K562 (cell line): ENCODE data around the gene OBSCN. TPM values are rescaled to one million over a fixed set of nuclear protein-coding genes. Genes with fewer than 3 reads are reported as not detected.

ENCODE experiments used
- ETS2 ChIP-seq: IDR thresholded peaks from 2 replicates; pipeline ENCODE4 v1.6.1; 2016; ENCODE audit warnings: borderline replicate concordance, missing genetic modification characterization, mild to moderate bottlenecking, moderate library complexity, missing compliant biosample characterization; ENCODE audit not compliant: poor library complexity, severe bottlenecking
- FOXA3 ChIP-seq, 2 experiments: fragments of 450-650 bp in 1 of 2; sonication (generic) in 1 of 2; formaldehyde crosslinking; IDR thresholded peaks in 1 of 2; conservative IDR thresholded peaks in 1 of 2; 2 replicates each; pipeline versions ENCODE4 v1.4.0 to v1.8.0; 2020 to 2022; ENCODE audit warnings: mild to moderate bottlenecking in 2 of 2, missing genetic modification reagents in 1 of 2
- FUS ChIP-seq: fragments of 200-400 bp; formaldehyde crosslinking; optimal IDR thresholded peaks from 2 replicates; pipeline ENCODE3; 2017; ENCODE audit warnings: low read depth, low read length
- GTF2F1 ChIP-seq: IDR thresholded peaks from 2 replicates; pipeline ENCODE4 v1.6.1; 2011; ENCODE audit warnings: low read depth, low read length, improper control_type of control experiment
- KHSRP ChIP-seq: fragments of 450-650 bp; IDR thresholded peaks from 2 replicates; pipeline ENCODE4 v1.6.1; 2017
- MAFF ChIP-seq: IDR thresholded peaks from 2 replicates; pipeline ENCODE4 v1.6.1; 2012; ENCODE audit warnings: low read length, improper control_type of control experiment
- MCM5 ChIP-seq: fragments of 450-650 bp; IDR thresholded peaks from 2 replicates; pipeline ENCODE4 v1.6.1; 2016; ENCODE audit warnings: low read depth
- MTF1 ChIP-seq: fragments of 250-450 bp; sonication (Bioruptor Pico); IDR thresholded peaks from 2 replicates; pipeline ENCODE4 v1.9.0; 2021; ENCODE audit warnings: moderate library complexity, mild to moderate bottlenecking, inconsistent platforms, borderline replicate concordance
- NBN ChIP-seq: fragments of 450-650 bp; IDR thresholded peaks from 2 replicates; pipeline ENCODE4 v1.6.1; 2016; ENCODE audit warnings: low read depth, mild to moderate bottlenecking
- POLR2AphosphoS2 ChIP-seq: IDR thresholded peaks from 2 replicates; pipeline ENCODE4 v1.6.1; 2012; ENCODE audit warnings: low read length, improper control_type of control experiment
- SMC3 ChIP-seq: conservative IDR thresholded peaks from 2 replicates; pipeline ENCODE4 v1.6.1; 2011; ENCODE audit warnings: low read depth, low read length, improper control_type of control experiment; ENCODE audit not compliant: insufficient read depth
- ZNF174 ChIP-seq: fragments of 250-450 bp; sonication (Bioruptor Pico); IDR thresholded peaks from 2 replicates; pipeline ENCODE4 v1.4.0; 2020; ENCODE audit warnings: mild to moderate bottlenecking
- polyA plus RNA-seq, 8 experiments: library from polyadenylated mRNA; depleted of rRNA in 4 of 8; stranded (reverse) in 5 of 8; unstranded in 3 of 8; fragments of >200 nt; fragmentation: Nextera tagmentation in 2 of 8; fragmentation: Illumina TruSeq in 1 of 8; extraction: Ambion mirVana in 2 of 8; extraction: Trizol in 1 of 8; gene quantifications; 2 replicates each; pipeline versions ENCODE4 v1.2.1 to v1.2.3, GENCODE V29; 2011 to 2014; ENCODE audit warnings: inconsistent platforms in 1 of 8, missing spikeins in 1 of 8
- total RNA-seq, 7 experiments: library from RNA; depleted of rRNA in 6 of 7; stranded (reverse); fragments of >200 nt in 6 of 7; fragmentation: Illumina TruSeq in 2 of 7; extraction: Trizol in 2 of 7; gene quantifications; 2 replicates each; pipeline versions ENCODE4 v1.2.1 to v1.2.3, GENCODE V29; 2011 to 2021; ENCODE audit warnings: low replicate concordance in 1 of 7
- TF ChIP-seq, protein P1 (sequence below): fragments of 450-650 bp; IDR thresholded peaks from 2 replicates; pipeline ENCODE4 v1.6.1; 2016; ENCODE audit warnings: mild to moderate bottlenecking
- TF ChIP-seq, protein P2 (sequence below), 2 experiments: fragments of 450-650 bp; conservative IDR thresholded peaks; 2 replicates each; pipeline ENCODE4 v1.6.1; 2017; ENCODE audit warnings: mild to moderate bottlenecking in 2 of 2, moderate library complexity in 2 of 2
- TF ChIP-seq, protein P3 (sequence below): IDR thresholded peaks from 2 replicates; pipeline ENCODE4 v1.6.1; 2012; ENCODE audit warnings: low read depth, low read length, improper control_type of control experiment, borderline replicate concordance
- TF ChIP-seq, protein P4 (sequence below): fragments of 250-450 bp; sonication (Bioruptor Pico); IDR thresholded peaks from 2 replicates; pipeline ENCODE4 v1.5.0; 2021; ENCODE audit warnings: mild to moderate bottlenecking, borderline replicate concordance
- TF ChIP-seq, protein P5 (sequence below): IDR thresholded peaks from 3 replicates; pipeline ENCODE4 v1.6.1; 2011; ENCODE audit warnings: borderline replicate concordance, mild to moderate bottlenecking; ENCODE audit not compliant: insufficient read length, insufficient read depth

Gene OBSCN
- total and polyA plus RNA-seq, 9 of the 15 experiments (the other 6 are each of a cell fraction or from before 2014, with no cell fraction given): 0.18 to 19.7 (median 3.6) TPM

DNA sequence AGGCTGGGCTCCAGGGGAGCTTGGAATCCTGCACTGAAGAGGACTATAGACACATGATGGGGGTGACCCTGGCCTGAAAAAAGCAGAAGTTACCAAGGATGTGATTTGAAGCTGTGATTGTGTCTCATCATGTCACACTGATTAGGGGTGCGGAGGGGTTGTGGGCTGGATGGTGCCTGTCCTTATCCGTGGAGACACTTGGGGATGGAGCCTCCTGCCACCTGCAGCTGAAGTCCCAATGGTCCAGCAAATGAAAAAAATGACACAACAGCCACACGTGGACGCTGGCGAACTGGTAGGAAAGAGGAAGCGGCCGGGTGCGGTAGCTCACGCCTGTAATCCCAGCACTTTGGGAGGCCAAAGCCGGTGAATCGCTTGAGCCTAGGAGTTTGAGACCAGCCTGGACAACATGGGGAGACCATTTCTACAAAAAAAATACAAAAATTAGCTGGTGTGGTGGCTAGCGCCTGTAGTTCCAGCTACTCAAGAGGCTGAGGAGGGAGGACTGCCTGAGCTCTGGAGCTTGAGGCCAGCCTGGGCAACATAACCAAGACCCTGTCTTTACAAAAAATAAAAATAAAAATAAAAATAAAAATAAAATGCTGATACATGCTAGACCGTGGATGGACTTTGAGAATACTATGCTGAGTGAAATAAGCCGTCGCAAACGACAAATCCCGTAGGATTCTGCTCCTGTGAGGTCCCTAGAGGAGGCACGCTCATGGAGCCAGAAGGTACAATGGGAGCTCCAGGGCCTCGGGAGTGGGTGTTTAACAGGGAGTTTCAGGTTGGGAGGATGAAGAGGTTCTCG is 43.1 kb upstream of the OBSCN start (continued):
- TF ChIP-seq FOXA3 (CRISPR knock-in tag; conservative IDR thresholded peaks at IDR 0.05 in 1 of 2, IDR thresholded peaks at IDR 0.05 in 1 of 2) (no peak), ETS2 (no peak), POLR2AphosphoS2 (no peak), MTF1 (CRISPR knock-in tag) (no peak), KHSRP (no peak), ZNF174 (CRISPR knock-in tag) (peak; percentile 68; the same call in 1 of the 2 replicates), NBN (no peak), MAFF (no peak; the same call in 1 of the 2 replicates), FUS (no peak), SMC3 (no peak), MCM5 (no peak), GTF2F1 (peak; percentile 23; the same call in 1 of the 2 replicates)
- TF ChIP-seq, protein P1, sequence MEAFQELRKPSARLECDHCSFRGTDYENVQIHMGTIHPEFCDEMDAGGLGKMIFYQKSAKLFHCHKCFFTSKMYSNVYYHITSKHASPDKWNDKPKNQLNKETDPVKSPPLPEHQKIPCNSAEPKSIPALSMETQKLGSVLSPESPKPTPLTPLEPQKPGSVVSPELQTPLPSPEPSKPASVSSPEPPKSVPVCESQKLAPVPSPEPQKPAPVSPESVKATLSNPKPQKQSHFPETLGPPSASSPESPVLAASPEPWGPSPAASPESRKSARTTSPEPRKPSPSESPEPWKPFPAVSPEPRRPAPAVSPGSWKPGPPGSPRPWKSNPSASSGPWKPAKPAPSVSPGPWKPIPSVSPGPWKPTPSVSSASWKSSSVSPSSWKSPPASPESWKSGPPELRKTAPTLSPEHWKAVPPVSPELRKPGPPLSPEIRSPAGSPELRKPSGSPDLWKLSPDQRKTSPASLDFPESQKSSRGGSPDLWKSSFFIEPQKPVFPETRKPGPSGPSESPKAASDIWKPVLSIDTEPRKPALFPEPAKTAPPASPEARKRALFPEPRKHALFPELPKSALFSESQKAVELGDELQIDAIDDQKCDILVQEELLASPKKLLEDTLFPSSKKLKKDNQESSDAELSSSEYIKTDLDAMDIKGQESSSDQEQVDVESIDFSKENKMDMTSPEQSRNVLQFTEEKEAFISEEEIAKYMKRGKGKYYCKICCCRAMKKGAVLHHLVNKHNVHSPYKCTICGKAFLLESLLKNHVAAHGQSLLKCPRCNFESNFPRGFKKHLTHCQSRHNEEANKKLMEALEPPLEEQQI: no peak
- TF ChIP-seq, protein P2, sequence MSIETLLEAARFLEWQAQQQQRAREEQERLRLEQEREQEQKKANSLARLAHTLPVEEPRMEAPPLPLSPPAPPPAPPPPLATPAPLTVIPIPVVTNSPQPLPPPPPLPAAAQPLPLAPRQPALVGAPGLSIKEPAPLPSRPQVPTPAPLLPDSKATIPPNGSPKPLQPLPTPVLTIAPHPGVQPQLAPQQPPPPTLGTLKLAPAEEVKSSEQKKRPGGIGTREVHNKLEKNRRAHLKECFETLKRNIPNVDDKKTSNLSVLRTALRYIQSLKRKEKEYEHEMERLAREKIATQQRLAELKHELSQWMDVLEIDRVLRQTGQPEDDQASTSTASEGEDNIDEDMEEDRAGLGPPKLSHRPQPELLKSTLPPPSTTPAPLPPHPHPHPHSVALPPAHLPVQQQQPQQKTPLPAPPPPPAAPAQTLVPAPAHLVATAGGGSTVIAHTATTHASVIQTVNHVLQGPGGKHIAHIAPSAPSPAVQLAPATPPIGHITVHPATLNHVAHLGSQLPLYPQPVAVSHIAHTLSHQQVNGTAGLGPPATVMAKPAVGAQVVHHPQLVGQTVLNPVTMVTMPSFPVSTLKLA (conservative IDR thresholded peaks at IDR 0.05): peak; percentile 90 to 93
- TF ChIP-seq, protein P3, sequence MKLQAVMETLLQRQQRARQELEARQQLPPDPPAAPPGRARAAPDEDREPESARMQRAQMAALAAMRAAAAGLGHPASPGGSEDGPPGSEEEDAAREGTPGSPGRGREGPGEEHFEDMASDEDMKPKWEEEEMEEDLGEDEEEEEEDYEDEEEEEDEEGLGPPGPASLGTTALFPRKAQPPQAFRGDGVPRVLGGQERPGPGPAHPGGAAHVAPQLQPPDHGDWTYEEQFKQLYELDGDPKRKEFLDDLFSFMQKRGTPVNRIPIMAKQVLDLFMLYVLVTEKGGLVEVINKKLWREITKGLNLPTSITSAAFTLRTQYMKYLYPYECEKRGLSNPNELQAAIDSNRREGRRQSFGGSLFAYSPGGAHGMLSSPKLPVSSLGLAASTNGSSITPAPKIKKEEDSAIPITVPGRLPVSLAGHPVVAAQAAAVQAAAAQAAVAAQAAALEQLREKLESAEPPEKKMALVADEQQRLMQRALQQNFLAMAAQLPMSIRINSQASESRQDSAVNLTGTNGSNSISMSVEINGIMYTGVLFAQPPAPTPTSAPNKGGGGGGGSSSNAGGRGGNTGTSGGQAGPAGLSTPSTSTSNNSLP: no peak
- TF ChIP-seq, protein P4, sequence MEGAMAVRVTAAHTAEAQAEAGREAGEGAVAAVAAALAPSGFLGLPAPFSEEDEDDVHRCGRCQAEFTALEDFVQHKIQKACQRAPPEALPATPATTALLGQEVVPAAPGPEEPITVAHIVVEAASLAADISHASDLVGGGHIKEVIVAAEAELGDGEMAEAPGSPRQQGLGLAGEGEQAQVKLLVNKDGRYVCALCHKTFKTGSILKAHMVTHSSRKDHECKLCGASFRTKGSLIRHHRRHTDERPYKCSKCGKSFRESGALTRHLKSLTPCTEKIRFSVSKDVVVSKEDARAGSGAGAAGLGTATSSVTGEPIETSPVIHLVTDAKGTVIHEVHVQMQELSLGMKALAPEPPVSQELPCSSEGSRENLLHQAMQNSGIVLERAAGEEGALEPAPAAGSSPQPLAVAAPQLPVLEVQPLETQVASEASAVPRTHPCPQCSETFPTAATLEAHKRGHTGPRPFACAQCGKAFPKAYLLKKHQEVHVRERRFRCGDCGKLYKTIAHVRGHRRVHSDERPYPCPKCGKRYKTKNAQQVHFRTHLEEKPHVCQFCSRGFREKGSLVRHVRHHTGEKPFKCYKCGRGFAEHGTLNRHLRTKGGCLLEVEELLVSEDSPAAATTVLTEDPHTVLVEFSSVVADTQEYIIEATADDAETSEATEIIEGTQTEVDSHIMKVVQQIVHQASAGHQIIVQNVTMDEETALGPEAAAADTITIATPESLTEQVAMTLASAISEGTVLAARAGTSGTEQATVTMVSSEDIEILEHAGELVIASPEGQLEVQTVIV (CRISPR knock-in tag): no peak
- TF ChIP-seq, protein P5, sequence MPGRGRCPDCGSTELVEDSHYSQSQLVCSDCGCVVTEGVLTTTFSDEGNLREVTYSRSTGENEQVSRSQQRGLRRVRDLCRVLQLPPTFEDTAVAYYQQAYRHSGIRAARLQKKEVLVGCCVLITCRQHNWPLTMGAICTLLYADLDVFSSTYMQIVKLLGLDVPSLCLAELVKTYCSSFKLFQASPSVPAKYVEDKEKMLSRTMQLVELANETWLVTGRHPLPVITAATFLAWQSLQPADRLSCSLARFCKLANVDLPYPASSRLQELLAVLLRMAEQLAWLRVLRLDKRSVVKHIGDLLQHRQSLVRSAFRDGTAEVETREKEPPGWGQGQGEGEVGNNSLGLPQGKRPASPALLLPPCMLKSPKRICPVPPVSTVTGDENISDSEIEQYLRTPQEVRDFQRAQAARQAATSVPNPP: no peak
